GM12891 (cell line): ENCODE measurements around the gene KCNH1.

Experiments used
- PAX5 ChIP-seq: IDR thresholded peaks from 2 replicates; pipeline ENCODE4 v1.6.1; 2011; ENCODE audit warnings: low read length, moderate library complexity, mild to moderate bottlenecking; ENCODE audit not compliant: insufficient read depth, severe bottlenecking
- POLR2A ChIP-seq: IDR thresholded peaks from 2 replicates; pipeline ENCODE4 v1.6.1; 2011; ENCODE audit warnings: low read depth, low read length, control low read depth
- POLR2AphosphoS5 ChIP-seq: IDR thresholded peaks from 2 replicates; pipeline ENCODE4 v1.6.1; 2011; ENCODE audit warnings: low read depth, low read length, control low read depth
- POU2F2 ChIP-seq: IDR thresholded peaks from 2 replicates; pipeline ENCODE4 v1.6.1; 2011; ENCODE audit warnings: low read depth, mild to moderate bottlenecking, control low read depth, low read length, moderate library complexity
- SPI1 ChIP-seq: IDR thresholded peaks from 2 replicates; pipeline ENCODE4 v1.6.1; 2011; ENCODE audit warnings: low read depth, low read length, control low read depth
- TAF1 ChIP-seq: IDR thresholded peaks from 2 replicates; pipeline ENCODE4 v1.6.1; 2011; ENCODE audit warnings: low read depth, low read length, control low read depth

DNA sequence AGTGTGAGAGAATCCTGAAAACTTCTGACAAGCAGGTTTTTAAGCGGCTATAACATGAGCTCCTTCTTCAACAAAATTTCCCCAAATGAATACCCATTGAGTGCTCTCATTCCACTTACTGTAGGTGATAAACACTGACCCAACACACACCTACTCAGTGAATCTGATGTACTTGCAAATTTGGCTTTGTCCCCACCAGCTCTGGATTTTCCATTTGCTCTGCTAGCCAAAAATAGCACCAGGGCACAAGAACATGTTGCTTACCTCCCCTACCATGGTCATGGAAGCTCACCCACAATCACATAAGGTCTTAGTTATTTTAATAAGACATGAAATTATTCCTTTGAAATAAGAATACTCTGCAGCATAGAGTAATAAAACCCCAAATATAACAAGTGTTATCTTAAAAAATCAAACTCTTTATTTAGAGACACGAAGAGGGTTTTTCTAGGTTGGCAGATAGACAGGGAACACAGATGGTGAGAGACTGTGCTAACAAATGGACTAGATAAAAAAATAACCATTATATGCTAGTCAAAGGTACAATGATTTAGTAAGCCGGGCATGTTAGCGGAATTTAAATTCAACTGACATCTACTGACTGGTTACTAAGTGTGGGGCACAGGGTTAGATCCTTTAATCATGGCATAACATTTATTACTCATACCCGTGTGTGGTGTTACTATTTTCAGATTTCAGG lies 291.9 kb downstream of the KCNH1 start:
- no peak for TF ChIP-seq POLR2AphosphoS5
- TF ChIP-seq POU2F2 = no peak
- TF ChIP-seq POLR2A = no peak
- no peak for TF ChIP-seq TAF1
- TF ChIP-seq SPI1 = no peak
- no peak for TF ChIP-seq PAX5
